Motor neuron (in vitro differentiated cells): ENCODE results near the gene RASL10B. TPM values are rescaled to one million over a fixed set of nuclear protein-coding genes. Genes with fewer than 3 reads are reported as not detected.
A peak's percentile ranks its signal among the peaks of the same experiment; 100 is the strongest.

Source experiments
- ATAC-seq, 8 experiments: fragments of 200-7000 bp; cut with Tn5 transposase; replicated peaks in 6 of 8; 2 replicates each; pipeline ENCODE4 v1.8.0; 2021; ENCODE audit warnings: mild to moderate bottlenecking in 8 of 8, moderate library complexity in 8 of 8
- H3K27ac ChIP-seq, 2 donors: fragments of 250-450 bp; sonication (Bioruptor Pico); 2 replicates each; pipeline ENCODE4 v1.9.0; 2021; ENCODE audit warnings: antibody characterized with exemption in 2 of 2, mild to moderate bottlenecking in 2 of 2, moderate library complexity in 1 of 2
- H3K4me1 ChIP-seq, 2 donors: fragments of 250-450 bp; sonication (Bioruptor Pico); replicated peaks in 1 of 2; 2 replicates each; pipeline ENCODE4 v1.6.1; 2021; ENCODE audit warnings: antibody characterized with exemption in 2 of 2, mild to moderate bottlenecking in 2 of 2, moderate library complexity in 1 of 2
- H3K4me3 ChIP-seq, 5 donors: fragments of 250-450 bp; sonication (Bioruptor Pico); 2 replicates each; pipeline ENCODE4 v1.9.0; 2021; ENCODE audit warnings: antibody characterized with exemption in 5 of 5, mild to moderate bottlenecking in 5 of 5, moderate library complexity in 4 of 5
- WGBS, 10 experiments: fragments of 450-650 bp; shearing (Covaris generic); methylation state at CpG; one replicate each; pipeline ENCODE4 v1.0.0; 2022; 5-methylcytosine and 5-hydroxymethylcytosine counted together
- in situ Hi-C, 9 experiments: fragments of 400-800 bp; cut with MboI; loops; one replicate each; pipeline ENCODE4 v1.15.0; 2021; ENCODE audit warnings: low sequenced_read_pairs in 9 of 9, low pct_unique_long_range_greater_than_20kb in 2 of 9; ENCODE audit not compliant: unreplicated experiment in 9 of 9
- total RNA-seq, 8 experiments: library from RNA; unstranded; fragments of 300-600 nt; gene quantifications; 2 replicates each; pipeline versions ENCODE4 v1.2.3 to v1.2.4, GENCODE V29; 2022

RASL10B gene
- total RNA-seq, 8 experiments from 2014 or later: 0.61 to 33.6 (median 10.7) TPM

GRCh38 chr17:35705705-35706104, 25.7 kb upstream of the RASL10B start:
- Histone ChIP-seq H3K4me3 (no peak overlapping the region), H3K4me1 (peaks cover 3 to 8% of the 10 kb centered on the region in 2 donors), H3K27ac (no peak overlapping the region)
- in situ Hi-C loops: no loop called here
- no peak for ATAC-seq
- 0 to 100% (median 75%) methylated on average over 1 to 4 of the region's 5 CpGs; no CpG with 5 or more reads in 4 of the 10 experiments for WGBS, 10 experiments

DNA sequence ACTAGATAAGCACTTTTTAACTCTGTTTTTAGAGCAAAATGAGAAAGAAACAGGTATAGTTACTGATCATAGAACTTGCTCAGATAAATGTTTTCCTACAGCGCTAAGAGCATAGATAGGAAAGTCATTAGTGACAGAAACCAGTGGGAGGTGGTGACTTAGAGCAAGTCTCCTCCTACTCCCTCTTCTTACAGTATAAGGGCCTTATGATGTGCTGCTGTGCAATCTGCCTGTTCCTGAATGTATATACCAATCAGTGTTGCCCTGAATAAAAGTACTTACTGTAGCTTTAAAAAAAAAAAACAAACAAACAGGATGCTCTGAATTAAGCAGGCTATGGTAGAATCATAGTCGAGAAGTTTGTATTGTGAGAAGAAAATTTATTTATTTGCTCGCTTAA, 23.3 kb upstream of the RASL10B start:
- Histone ChIP-seq H3K4me3 (no peak overlapping the region), H3K4me1 (peaks cover 10 to 15% of the 10 kb centered on the region in 2 donors), H3K27ac (no peak overlapping the region)
- ATAC-seq: no peak
- WGBS, 10 experiments: 62 to 96% (median 89%) methylated on average over 3 of the region's 3 CpGs; no CpG with 5 or more reads in 1 of the 10 experiments
- in situ Hi-C loops: no loop called here

- 88 to 100% (median 100%) methylated on average over 1 to 3 of the region's 3 CpGs; no CpG with 5 or more reads in 4 of the 10 experiments for WGBS, 10 experiments
- Histone ChIP-seq H3K27ac (no peak overlapping the region), H3K4me1 (peaks cover 18 to 22% of the 10 kb centered on the region in 2 donors), H3K4me3 (no peak overlapping the region)
- ATAC-seq: no peak
- in situ Hi-C loops: no loop called here
These were observed 22.5 kb upstream of the RASL10B start for GRCh38 chr17:35708951-35709350.

DNA sequence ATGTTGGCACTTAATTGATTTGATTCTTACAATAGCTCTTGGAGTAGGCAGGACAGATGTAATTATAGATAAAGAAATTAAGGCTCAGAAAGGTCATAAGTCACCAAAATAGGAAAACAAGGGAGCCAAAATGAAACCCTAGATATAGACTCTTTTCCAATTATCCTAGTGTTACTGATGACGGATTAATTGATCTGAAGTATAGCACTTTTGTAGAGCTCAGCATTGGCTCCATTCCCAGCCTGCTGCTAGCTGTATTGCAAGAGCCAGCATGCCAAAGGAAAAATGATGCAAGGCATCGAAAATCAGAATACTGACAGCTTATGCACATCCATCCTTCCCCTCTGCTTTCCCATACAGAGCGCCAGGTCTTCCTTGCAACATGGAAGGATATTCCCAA, 21.6 kb upstream of the RASL10B start:
- Histone ChIP-seq H3K4me3 (no peak overlapping the region), H3K4me1 (peaks cover 24 to 26% of the 10 kb centered on the region in 2 donors), H3K27ac (peak overlapping the region in 1 of 2 donors; percentile 50)
- peak in 5 of 8 experiments; percentile 58 to 90 (median 75) for ATAC-seq
- WGBS, 10 experiments: 46 to 100% (median 86%) methylated on average over 1 to 3 of the region's 3 CpGs
- in situ Hi-C loops: no loop called here

- H3K4me1 ChIP-seq: peaks cover 34 to 37% of the 10 kb centered on the region in 2 donors
- no peak overlapping the region for H3K27ac ChIP-seq
- in situ Hi-C loops: no loop called here
- H3K4me3 ChIP-seq: no peak overlapping the region
- no peak for ATAC-seq
- WGBS, 10 experiments: 28 to 100% (median 71%) methylated on average over 1 to 2 of the region's 2 CpGs; no CpG with 5 or more reads in 1 of the 10 experiments
These were observed 20.5 kb upstream of the RASL10B start for GRCh38 chr17:35710950-35711349.

- peak; percentile 45 to 66 (median 53) for ATAC-seq
- H3K4me1 ChIP-seq: peaks cover 35 to 39% of the 10 kb centered on the region in 2 donors
- H3K4me3 ChIP-seq: no peak overlapping the region
- H3K27ac ChIP-seq: peak overlapping the region; percentile 7 to 23
- 16 to 51% (median 31%) methylated on average over 3 to 7 of the region's 7 CpGs; no CpG with 5 or more reads in 1 of the 10 experiments for WGBS, 10 experiments
- in situ Hi-C loops: no loop called here
These were observed 18.2 kb upstream of the RASL10B start for GRCh38 chr17:35713069-35713728.

- peaks cover 33% of the 10 kb centered on the region in 2 donors for H3K4me1 ChIP-seq
- H3K4me3 ChIP-seq: no peak overlapping the region
- in situ Hi-C loops: no loop called here
- H3K27ac ChIP-seq: no peak overlapping the region
- WGBS, 10 experiments: 30 to 100% (median 55%) methylated on average over 1 to 2 of the region's 2 CpGs; no CpG with 5 or more reads in 2 of the 10 experiments
- ATAC-seq: no peak
These were observed 16.5 kb upstream of the RASL10B start for GRCh38 chr17:35714988-35715387.

GRCh38 chr17:35715416-35715815, 16.0 kb upstream of the RASL10B start:
- in situ Hi-C loops: no loop called here
- ATAC-seq: peak in 5 of 8 experiments; percentile 40 to 87 (median 71)
- Histone ChIP-seq H3K27ac (no peak overlapping the region), H3K4me1 (peaks cover 31% of the 10 kb centered on the region in 2 donors), H3K4me3 (no peak overlapping the region)

DNA sequence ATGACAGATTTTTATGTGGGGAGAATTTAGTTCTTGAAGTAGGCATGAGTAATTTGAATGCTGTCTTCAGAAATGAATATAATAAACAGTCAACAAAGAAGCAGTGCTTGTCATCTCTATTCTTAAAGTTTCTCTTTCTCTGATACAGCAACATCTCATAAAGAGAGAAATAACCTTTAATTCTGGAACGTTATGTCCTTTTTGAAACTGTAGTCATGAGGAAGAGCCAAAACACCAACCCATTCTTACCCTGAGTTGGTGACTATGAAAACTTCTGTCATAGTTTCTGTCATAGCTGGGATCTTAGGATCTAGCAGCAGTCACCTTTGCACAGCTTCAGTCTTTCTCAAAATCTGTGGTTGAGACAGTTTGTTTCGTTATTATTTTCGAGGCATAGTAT, 15.3 kb upstream of the RASL10B start:
- in situ Hi-C loops: no loop called here
- Histone ChIP-seq H3K4me1 (peaks cover 31% of the 10 kb centered on the region in 2 donors), H3K4me3 (no peak overlapping the region), H3K27ac (no peak overlapping the region)
- WGBS, 10 experiments: 40 to 90% (median 73%) methylated on average over 1 to 3 of the region's 3 CpGs; no CpG with 5 or more reads in 1 of the 10 experiments
- no peak for ATAC-seq

- in situ Hi-C loops: no loop called here
- no peak overlapping the region for H3K4me3 ChIP-seq
- H3K27ac ChIP-seq: no peak overlapping the region
- H3K4me1 ChIP-seq: peaks cover 31% of the 10 kb centered on the region in 2 donors
- no peak for ATAC-seq
- WGBS, 10 experiments: 71 to 100% (median 96%) methylated on average over 1 to 4 of the region's 4 CpGs; no CpG with 5 or more reads in 2 of the 10 experiments
These were observed 14.5 kb upstream of the RASL10B start for GRCh38 chr17:35716897-35717465.

GRCh38 chr17:35717475-35717874, 14.0 kb upstream of the RASL10B start:
- H3K4me3 ChIP-seq: no peak overlapping the region
- 0 to 100% (median 60%) methylated on average over 1 to 2 of the region's 2 CpGs; no CpG with 5 or more reads in 4 of the 10 experiments for WGBS, 10 experiments
- peaks cover 31% of the 10 kb centered on the region in 2 donors for H3K4me1 ChIP-seq
- no peak overlapping the region for H3K27ac ChIP-seq
- in situ Hi-C loops: no loop called here
- ATAC-seq: peak in 1 of 8 experiments; percentile 62

DNA sequence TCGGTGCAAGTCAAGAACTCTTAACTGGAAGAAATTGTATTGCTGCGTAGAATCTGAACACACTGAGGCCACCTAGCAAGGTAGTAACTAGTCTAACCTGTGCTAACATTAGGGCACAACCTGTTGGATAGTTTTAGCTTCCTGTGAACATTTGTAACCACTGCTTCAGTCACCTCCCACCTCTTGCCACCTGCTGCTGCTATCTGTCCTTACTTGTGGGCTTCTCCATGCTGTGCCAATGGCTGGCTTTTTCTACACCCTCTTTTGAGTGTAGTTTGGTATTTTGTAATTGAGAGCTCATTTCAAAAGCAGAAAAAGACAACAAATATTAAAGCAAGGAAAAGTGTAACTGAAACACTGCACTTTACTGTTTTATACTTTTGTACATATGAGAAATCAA, 7.7 kb upstream of the RASL10B start:
- Histone ChIP-seq H3K27ac (no peak overlapping the region), H3K4me3 (no peak overlapping the region), H3K4me1 (peaks cover 13 to 24% of the 10 kb centered on the region in 2 donors)
- in situ Hi-C loops: no loop called here
- WGBS, 10 experiments: 85 to 100% (median 100%) methylated on average over 1 to 2 of the region's 2 CpGs; no CpG with 5 or more reads in 2 of the 10 experiments
- no peak for ATAC-seq

- WGBS, 10 experiments: 71 to 100% (median 88%) methylated on average over 1 to 4 of the region's 4 CpGs; no CpG with 5 or more reads in 3 of the 10 experiments
- no peak overlapping the region for H3K4me3 ChIP-seq
- peaks cover 17 to 35% of the 10 kb centered on the region in 2 donors for H3K4me1 ChIP-seq
- in situ Hi-C loops: loop anchor here in 3 of 9 experiments (25.0 kb wide), 1 partner anchor 113 kb away; no protein-coding TSS in a partner anchor
- no peak overlapping the region for H3K27ac ChIP-seq
- ATAC-seq: no peak
These were observed 6.4 kb upstream of the RASL10B start for GRCh38 chr17:35725058-35725457.
